Right atrium auricular region (tissue), 2 donors: ENCODE results near the gene SELENOI. TPM values are rescaled to one million over a fixed set of nuclear protein-coding genes. Genes with fewer than 3 reads are reported as not detected.
A peak's percentile ranks its signal among the peaks of the same experiment; 100 is the strongest.
"Not testable (repeated sequence)": the region's sequence is repeated elsewhere in the genome, so short reads cannot be mapped to it uniquely, and the experiment has no call there.

Experiments used
- DNase-seq: peaks from one replicate; pipeline ENCODE4 v3.0.0-alpha.2; 2019; ENCODE audit warnings: low spot score
- H3K27ac ChIP-seq, 2 donors: fragments of 200-600 bp; sonication (generic); 1 replicate in 1 of 2; 2 replicates in 1 of 2; pipeline ENCODE4 v1.5.1; 2016 to 2019
- H3K27me3 ChIP-seq, 2 donors: fragments of 200-600 bp; sonication (generic); one replicate each; pipeline versions ENCODE4 v1.5.1 to v1.6.0; 2017 to 2019
- H3K36me3 ChIP-seq: fragments of 200-600 bp; sonication (generic); one replicate; pipeline ENCODE4 v1.5.1; 2016
- H3K4me1 ChIP-seq, 2 donors: fragments of 200-600 bp; sonication (generic); one replicate each; pipeline versions ENCODE4 v1.5.1 to v1.6.0; 2017 to 2019
- H3K4me3 ChIP-seq, 2 donors: fragments of 200-600 bp; sonication (generic); 1 replicate in 1 of 2; 2 replicates in 1 of 2; pipeline ENCODE4 v1.5.1; 2017 to 2019; ENCODE audit warnings: mild to moderate bottlenecking in 1 of 2, moderate library complexity in 1 of 2
- H3K9me3 ChIP-seq, 2 donors: fragments of 200-600 bp; sonication (generic); one replicate each; pipeline ENCODE4 v1.5.1; 2019
- total RNA-seq, 2 donors: library from RNA; depleted of rRNA; stranded (reverse); fragments of >200 nt; gene quantifications; one replicate each; pipeline ENCODE4 v1.1.0, GENCODE V29; 2016
- TF ChIP-seq, protein P1 (sequence below), 2 donors: fragments of 200-600 bp; sonication (generic); IDR thresholded peaks; one replicate each; pipeline ENCODE4 v1.5.1; 2019; ENCODE audit warnings: antibody characterized with exemption in 2 of 2

The SELENOI gene
- total RNA-seq, 2 donors from 2014 or later = 7.6 to 11.6 TPM

DNA sequence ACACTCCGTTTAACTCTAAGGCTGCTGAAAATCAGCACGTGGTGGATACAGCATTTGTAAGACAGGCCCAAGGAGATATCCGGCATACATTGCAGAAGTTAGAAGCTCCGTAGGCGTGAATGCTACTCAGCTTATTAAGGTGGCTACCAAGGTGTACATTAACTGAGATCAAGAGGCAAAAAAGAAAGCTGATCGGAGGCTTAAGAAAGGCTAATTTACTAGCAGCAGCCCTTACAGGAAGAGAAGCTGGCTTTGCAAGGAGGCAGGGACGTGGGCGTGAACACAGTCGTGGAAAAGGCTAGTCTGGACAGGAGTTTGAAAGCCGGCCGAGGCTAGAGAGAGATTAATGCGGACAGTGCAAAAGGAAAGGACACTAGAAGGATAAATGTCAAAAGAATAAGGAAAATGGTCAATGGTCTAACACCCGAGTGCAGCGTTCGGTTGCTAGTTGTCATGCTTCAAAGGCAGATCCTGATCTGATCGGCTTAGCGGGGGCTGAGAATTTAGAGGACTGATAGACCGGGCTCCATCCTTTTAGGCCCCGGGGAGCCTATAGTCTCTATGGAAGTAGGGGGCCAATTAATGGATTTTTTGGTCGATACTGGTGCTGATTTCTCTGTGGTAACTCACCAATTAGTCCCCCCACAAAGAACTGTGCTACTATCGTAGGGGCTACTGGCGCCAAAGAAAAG, 45.6 kb upstream of the SELENOI start:
- peaks cover 0 to 12% of the 10 kb centered on the region in 2 donors for H3K4me1 ChIP-seq
- H3K27ac ChIP-seq = peak overlapping the region; percentile 54 to 72
- TF ChIP-seq, protein P1, sequence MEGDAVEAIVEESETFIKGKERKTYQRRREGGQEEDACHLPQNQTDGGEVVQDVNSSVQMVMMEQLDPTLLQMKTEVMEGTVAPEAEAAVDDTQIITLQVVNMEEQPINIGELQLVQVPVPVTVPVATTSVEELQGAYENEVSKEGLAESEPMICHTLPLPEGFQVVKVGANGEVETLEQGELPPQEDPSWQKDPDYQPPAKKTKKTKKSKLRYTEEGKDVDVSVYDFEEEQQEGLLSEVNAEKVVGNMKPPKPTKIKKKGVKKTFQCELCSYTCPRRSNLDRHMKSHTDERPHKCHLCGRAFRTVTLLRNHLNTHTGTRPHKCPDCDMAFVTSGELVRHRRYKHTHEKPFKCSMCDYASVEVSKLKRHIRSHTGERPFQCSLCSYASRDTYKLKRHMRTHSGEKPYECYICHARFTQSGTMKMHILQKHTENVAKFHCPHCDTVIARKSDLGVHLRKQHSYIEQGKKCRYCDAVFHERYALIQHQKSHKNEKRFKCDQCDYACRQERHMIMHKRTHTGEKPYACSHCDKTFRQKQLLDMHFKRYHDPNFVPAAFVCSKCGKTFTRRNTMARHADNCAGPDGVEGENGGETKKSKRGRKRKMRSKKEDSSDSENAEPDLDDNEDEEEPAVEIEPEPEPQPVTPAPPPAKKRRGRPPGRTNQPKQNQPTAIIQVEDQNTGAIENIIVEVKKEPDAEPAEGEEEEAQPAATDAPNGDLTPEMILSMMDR (IDR thresholded peaks at IDR 0.05) = no peak
- peak overlapping the region in 1 of 2 donors; percentile 61 for H3K4me3 ChIP-seq
- DNase-seq = no peak
- H3K27me3 ChIP-seq = no peaks in the 10 kb centered on the region
- no peaks in the 10 kb centered on the region for H3K36me3 ChIP-seq
- H3K9me3 ChIP-seq = no peaks in the 10 kb centered on the region

DNA sequence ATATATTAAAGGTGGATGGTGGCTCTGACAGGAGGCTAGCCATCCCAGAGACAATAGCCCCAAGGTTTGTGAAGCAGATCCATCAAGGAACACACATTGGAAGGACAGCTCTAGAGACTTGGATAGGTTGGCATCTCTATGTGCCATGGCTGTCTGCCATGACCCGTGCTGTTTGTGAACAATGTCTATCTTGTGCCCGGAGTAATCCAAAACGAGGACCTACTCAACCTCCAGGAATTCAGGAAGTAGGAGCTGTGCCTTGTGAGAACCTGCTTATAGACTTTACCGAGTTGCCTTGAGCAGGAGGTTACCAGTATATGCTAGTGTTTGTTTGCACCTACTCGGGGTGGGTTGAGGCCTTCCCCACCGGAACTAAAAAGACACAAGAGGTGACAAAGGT, 43.1 kb upstream of the SELENOI start:
- DNase-seq = no peak
- H3K9me3 ChIP-seq = no peaks in the 10 kb centered on the region
- no peak overlapping the region for H3K4me3 ChIP-seq
- no peaks in the 10 kb centered on the region for H3K36me3 ChIP-seq
- TF ChIP-seq, protein P1 (IDR thresholded peaks at IDR 0.05) = no peak
- no peak overlapping the region for H3K27ac ChIP-seq
- no peaks in the 10 kb centered on the region for H3K27me3 ChIP-seq
- H3K4me1 ChIP-seq = peaks cover 0 to 12% of the 10 kb centered on the region in 2 donors

DNA sequence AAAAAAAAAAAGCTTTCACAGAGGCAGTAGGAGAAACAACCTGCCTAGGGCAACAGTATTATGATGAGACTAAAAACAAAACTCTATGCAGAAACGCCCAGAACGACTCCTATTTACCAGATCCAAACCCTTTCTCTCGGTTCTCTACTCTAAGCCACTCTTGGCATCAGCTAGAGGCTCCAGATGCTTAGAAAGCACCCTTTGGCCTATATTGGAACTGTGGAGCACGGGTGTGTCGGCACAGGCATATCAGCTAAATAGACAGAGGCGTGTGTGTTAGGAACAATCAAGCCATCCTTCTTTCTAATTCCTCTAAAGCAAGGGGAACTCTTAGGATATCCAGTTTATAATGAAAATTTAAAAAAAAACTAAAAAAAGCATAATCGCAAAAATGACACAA, 40.8 kb upstream of the SELENOI start:
- H3K27me3 ChIP-seq = not testable (repeated sequence)

DNA sequence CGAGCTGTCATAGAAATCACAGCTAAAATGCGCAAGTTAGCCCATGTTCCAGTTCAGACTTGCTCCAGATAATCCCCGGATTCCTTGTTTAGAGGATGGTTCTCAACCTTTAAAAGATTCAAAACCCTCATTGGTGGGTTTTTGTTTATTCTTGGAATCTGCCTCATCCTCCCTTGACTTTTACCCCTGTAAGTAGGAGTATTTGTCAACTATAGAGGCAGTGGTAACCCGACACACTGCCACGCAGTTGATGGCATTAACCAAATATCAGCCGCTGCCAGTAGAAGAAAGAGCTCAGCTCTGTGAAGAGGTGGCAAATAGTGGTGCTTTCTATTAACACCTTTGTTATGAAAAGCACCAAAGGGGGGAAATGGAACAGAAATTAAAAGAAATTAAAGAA, 40.4 kb upstream of the SELENOI start:
- Histone ChIP-seq H3K4me3 (no peak overlapping the region), H3K36me3 (no peaks in the 10 kb centered on the region), H3K27ac (no peak overlapping the region), H3K4me1 (peaks cover 0 to 2% of the 10 kb centered on the region in 2 donors), H3K9me3 (no peaks in the 10 kb centered on the region), H3K27me3 (no peaks in the 10 kb centered on the region)
- DNase-seq = no peak
- TF ChIP-seq, protein P1 (IDR thresholded peaks at IDR 0.05) = no peak

More for the DNA sequence above, 40.8 kb upstream of the SELENOI start:
- not testable (repeated sequence) for DNase-seq, H3K36me3 ChIP-seq, H3K9me3 ChIP-seq, H3K4me3 ChIP-seq, H3K27ac ChIP-seq, H3K4me1 ChIP-seq

DNA sequence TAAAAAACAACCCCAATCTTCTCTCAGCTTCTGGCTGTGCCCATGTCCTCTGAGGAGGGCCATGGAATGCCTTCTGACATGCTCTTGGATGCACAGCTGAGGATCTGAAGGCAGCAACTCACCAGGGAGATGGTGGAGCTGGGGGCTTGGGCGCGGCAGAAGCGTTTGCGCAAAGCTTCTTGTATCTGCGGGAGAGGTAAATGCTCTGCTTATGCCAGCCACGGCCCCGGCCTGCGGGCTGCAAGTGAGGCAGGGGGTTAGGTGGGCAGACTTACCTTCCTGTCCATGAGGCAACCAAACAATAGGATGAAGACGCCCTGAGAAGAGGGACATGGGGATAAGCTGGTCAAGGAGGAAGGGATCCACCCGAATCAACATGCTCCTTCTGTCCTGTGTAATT, 36.0 kb upstream of the SELENOI start:
- TF ChIP-seq, protein P1 (IDR thresholded peaks at IDR 0.05) = no peak
- no peak overlapping the region for H3K4me3 ChIP-seq
- no peaks in the 10 kb centered on the region for H3K27me3 ChIP-seq
- no peak for DNase-seq
- H3K4me1 ChIP-seq = no peaks in the 10 kb centered on the region
- H3K27ac ChIP-seq = no peak overlapping the region
- H3K36me3 ChIP-seq = no peaks in the 10 kb centered on the region
- H3K9me3 ChIP-seq = no peaks in the 10 kb centered on the region

DNA sequence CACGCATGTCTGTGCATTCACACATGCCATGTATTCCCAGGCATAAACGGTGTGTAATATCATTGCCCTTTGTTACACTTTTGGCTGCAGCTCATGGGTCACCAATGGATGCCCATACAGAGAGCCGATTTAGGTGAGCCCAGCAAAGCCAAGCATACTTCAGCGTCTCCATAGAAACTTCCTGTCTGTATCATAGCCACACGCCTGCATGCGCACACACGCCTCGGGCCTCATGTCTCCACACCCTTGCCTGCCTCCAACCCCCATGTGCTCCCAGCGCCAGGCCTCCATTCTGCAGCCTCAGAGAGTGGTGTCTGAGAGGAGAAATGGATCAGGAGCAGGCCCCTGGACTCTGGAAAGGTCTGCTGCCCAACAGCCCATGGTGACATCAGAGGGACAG, 33.5 kb upstream of the SELENOI start:
- Histone ChIP-seq H3K9me3 (no peaks in the 10 kb centered on the region), H3K36me3 (no peaks in the 10 kb centered on the region), H3K4me3 (no peak overlapping the region), H3K27ac (no peak overlapping the region), H3K27me3 (no peaks in the 10 kb centered on the region), H3K4me1 (no peaks in the 10 kb centered on the region)
- TF ChIP-seq, protein P1 (IDR thresholded peaks at IDR 0.05) = no peak
- DNase-seq = no peak
